Measurements from ENCODE around the gene CASP7.

DNA sequence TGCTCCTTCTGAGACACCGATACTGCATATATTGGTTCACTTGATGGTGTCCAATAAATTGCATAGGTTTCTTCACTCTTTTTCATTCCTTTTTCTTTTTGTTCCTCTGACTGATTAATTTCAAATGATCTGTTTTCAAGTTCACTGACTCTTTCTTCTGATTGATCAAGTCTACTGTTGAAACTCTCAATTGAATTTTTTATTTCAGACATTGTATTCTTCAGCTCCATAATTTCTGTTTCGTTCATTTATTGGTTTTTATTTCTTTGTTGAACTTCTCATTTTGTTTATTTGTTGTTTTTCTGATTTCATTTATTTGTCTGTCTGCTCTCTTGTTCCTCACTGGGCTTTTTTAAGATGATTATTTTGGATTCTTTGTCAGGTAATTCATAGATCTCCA lies 13.6 kb downstream of the CASP7 start:
- no peak for TF ChIP-seq NFRKB (IDR thresholded peaks at IDR 0.05)
- no peak for TF ChIP-seq LEF1 (IDR thresholded peaks at IDR 0.05; ENCODE audit: borderline replicate concordance)
- no peak for TF ChIP-seq ZNF384 (IDR thresholded peaks at IDR 0.05)
- TF ChIP-seq FOXA1 (IDR thresholded peaks at IDR 0.05) = no peak
- no peak for TF ChIP-seq ELF4 (IDR thresholded peaks at IDR 0.05)
- no peak for TF ChIP-seq BHLHE40 (IDR thresholded peaks at IDR 0.05; ENCODE audit: borderline replicate concordance)
- TF ChIP-seq FOXM1 (IDR thresholded peaks at IDR 0.05; ENCODE audit: borderline replicate concordance) = no peak
- TF ChIP-seq TARDBP (IDR thresholded peaks at IDR 0.05) = no peak
- TF ChIP-seq SUZ12 (IDR thresholded peaks at IDR 0.05) = no peak
- no peak for TF ChIP-seq FOXK2 (IDR thresholded peaks at IDR 0.05)
- TF ChIP-seq SP1 (IDR thresholded peaks at IDR 0.05) = no peak
- no peak for TF ChIP-seq HDGF (IDR thresholded peaks at IDR 0.05; ENCODE audit: borderline replicate concordance)
- no peak for TF ChIP-seq L3MBTL2 (conservative IDR thresholded peaks at IDR 0.05)
- TF ChIP-seq ARNT (IDR thresholded peaks at IDR 0.05) = no peak
